Loucy (cell line): ENCODE measurements around the gene ABCA8.

Experiments used
- H2AFZ ChIP-seq: fragments of 200-600 bp; sonication (generic); 2 replicates; pipeline ENCODE4 v1.6.0; 2016; ENCODE audit warnings: antibody characterized with exemption, mild to moderate bottlenecking, low read length, moderate library complexity
- H3F3A ChIP-seq: fragments of 200-600 bp; 2 replicates; pipeline ENCODE4 v1.6.0; 2016; ENCODE audit warnings: antibody characterized with exemption, low read depth, mild to moderate bottlenecking
- H3K27me3 ChIP-seq: fragments of 200-600 bp; sonication (generic); 2 replicates; pipeline ENCODE4 v1.6.1; 2014; ENCODE audit warnings: low read length, mild to moderate bottlenecking; ENCODE audit not compliant: insufficient read depth, poor library complexity, severe bottlenecking
- H3K36me3 ChIP-seq: fragments of 200-600 bp; sonication (generic); 2 replicates; pipeline ENCODE4 v1.6.1; 2016; ENCODE audit warnings: low read length; ENCODE audit not compliant: insufficient read depth
- H3K4me1 ChIP-seq: fragments of 200-600 bp; sonication (generic); 2 replicates; pipeline ENCODE4 v1.5.1; 2014; ENCODE audit warnings: low read length, mild to moderate bottlenecking; ENCODE audit not compliant: insufficient read depth, poor library complexity, severe bottlenecking
- H3K4me2 ChIP-seq: fragments of 200-600 bp; sonication (generic); 2 replicates; pipeline ENCODE4 v1.6.0; 2014; ENCODE audit warnings: antibody characterized with exemption, low read length, low read depth, mild to moderate bottlenecking; ENCODE audit not compliant: poor library complexity, severe bottlenecking
- H3K4me3 ChIP-seq: fragments of 200-600 bp; sonication (generic); 2 replicates; pipeline ENCODE4 v1.5.1; 2014; ENCODE audit warnings: low read length, mild to moderate bottlenecking, mixed read lengths; ENCODE audit not compliant: poor library complexity, severe bottlenecking
- H3K79me2 ChIP-seq: fragments of 200-600 bp; sonication (generic); 2 replicates; pipeline ENCODE4 v1.6.1; 2014; ENCODE audit warnings: low read length; ENCODE audit not compliant: insufficient read depth
- H3K9ac ChIP-seq: fragments of 200-600 bp; sonication (generic); 2 replicates; pipeline ENCODE4 v1.6.0; 2014; ENCODE audit warnings: mild to moderate bottlenecking, low read depth, low read length, moderate library complexity; ENCODE audit not compliant: poor library complexity, severe bottlenecking
- H3K9me2 ChIP-seq: fragments of 200-600 bp; sonication (generic); replicated peaks from 2 replicates; pipeline ENCODE4 v1.6.1; 2016; ENCODE audit warnings: low read depth, low read length, mixed read lengths
- H3K9me3 ChIP-seq: fragments of 200-600 bp; sonication (generic); 2 replicates; pipeline ENCODE4 v1.6.1; 2014; ENCODE audit warnings: mild to moderate bottlenecking, antibody characterized with exemption, low read length, low read depth; ENCODE audit not compliant: insufficient read depth
- H4K20me1 ChIP-seq: fragments of 200-600 bp; sonication (generic); 2 replicates; pipeline ENCODE4 v1.6.0; 2014; ENCODE audit warnings: antibody characterized with exemption, low read length, mild to moderate bottlenecking; ENCODE audit not compliant: insufficient read depth, poor library complexity, severe bottlenecking
- EZH2phosphoT487 ChIP-seq: fragments of 200-600 bp; IDR thresholded peaks from 2 replicates; pipeline ENCODE4 v1.6.1; 2018; ENCODE audit warnings: antibody characterized with exemption, mild to moderate bottlenecking, moderate library complexity, borderline replicate concordance
- TF ChIP-seq, protein P1 (sequence below): fragments of 200-600 bp; sonication (generic); conservative IDR thresholded peaks from 2 replicates; pipeline ENCODE4 v1.5.1; 2014; ENCODE audit warnings: mild to moderate bottlenecking, antibody characterized with exemption, low read length

The ABCA8 gene

DNA sequence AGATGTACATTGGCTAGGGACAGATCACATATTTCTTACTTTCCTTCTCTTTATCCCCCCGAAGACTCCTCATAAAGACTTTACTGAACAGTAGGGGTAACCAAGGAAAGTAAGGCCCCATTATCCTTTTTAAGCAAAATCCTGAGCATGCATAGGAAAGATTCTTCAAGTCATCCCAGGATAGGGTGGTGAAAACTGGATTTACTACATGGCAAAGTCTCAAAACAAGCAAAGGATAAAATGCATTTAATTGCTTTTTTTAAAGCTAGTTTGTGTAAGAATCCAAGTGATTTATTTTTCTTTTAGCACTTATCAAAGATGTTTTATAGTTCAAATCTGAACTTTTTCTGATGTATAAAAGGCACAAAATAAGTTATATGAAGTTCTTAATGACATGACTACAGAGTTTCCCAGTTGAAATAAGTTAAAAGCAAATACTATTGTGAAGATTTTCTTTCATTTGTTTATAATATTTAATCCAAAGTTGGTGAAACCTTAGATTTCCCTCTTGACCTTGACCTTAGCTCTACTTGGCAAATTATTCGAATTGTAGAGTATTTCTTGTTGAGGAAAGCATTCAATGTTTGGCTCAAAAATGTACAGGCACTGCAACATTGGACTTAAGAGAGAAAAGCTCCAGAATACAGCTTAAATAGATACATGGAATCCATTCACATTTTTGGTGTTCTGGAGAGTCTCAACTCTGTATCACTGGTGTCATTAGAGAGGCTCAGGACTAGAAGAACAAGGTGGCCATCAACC, 104.3 kb downstream of the ABCA8 start:
- no peak overlapping the region for H3K9ac ChIP-seq
- H3K36me3 ChIP-seq, result no peaks in the 10 kb centered on the region
- H3K9me3 ChIP-seq, result no peaks in the 10 kb centered on the region
- H2AFZ ChIP-seq, result no peak overlapping the region
- no peak overlapping the region for H3K4me3 ChIP-seq
- TF ChIP-seq EZH2phosphoT487, result no peak
- TF ChIP-seq, protein P1, sequence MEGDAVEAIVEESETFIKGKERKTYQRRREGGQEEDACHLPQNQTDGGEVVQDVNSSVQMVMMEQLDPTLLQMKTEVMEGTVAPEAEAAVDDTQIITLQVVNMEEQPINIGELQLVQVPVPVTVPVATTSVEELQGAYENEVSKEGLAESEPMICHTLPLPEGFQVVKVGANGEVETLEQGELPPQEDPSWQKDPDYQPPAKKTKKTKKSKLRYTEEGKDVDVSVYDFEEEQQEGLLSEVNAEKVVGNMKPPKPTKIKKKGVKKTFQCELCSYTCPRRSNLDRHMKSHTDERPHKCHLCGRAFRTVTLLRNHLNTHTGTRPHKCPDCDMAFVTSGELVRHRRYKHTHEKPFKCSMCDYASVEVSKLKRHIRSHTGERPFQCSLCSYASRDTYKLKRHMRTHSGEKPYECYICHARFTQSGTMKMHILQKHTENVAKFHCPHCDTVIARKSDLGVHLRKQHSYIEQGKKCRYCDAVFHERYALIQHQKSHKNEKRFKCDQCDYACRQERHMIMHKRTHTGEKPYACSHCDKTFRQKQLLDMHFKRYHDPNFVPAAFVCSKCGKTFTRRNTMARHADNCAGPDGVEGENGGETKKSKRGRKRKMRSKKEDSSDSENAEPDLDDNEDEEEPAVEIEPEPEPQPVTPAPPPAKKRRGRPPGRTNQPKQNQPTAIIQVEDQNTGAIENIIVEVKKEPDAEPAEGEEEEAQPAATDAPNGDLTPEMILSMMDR, result no peak
- no peaks in the 10 kb centered on the region for H3K79me2 ChIP-seq
- H3K27me3 ChIP-seq, result no peaks in the 10 kb centered on the region
- H3K9me2 ChIP-seq, result no peaks in the 10 kb centered on the region
- no peak overlapping the region for H3K4me2 ChIP-seq
- no peaks in the 10 kb centered on the region for H3K4me1 ChIP-seq
- H4K20me1 ChIP-seq, result no peaks in the 10 kb centered on the region
- no peaks in the 10 kb centered on the region for H3F3A ChIP-seq

DNA sequence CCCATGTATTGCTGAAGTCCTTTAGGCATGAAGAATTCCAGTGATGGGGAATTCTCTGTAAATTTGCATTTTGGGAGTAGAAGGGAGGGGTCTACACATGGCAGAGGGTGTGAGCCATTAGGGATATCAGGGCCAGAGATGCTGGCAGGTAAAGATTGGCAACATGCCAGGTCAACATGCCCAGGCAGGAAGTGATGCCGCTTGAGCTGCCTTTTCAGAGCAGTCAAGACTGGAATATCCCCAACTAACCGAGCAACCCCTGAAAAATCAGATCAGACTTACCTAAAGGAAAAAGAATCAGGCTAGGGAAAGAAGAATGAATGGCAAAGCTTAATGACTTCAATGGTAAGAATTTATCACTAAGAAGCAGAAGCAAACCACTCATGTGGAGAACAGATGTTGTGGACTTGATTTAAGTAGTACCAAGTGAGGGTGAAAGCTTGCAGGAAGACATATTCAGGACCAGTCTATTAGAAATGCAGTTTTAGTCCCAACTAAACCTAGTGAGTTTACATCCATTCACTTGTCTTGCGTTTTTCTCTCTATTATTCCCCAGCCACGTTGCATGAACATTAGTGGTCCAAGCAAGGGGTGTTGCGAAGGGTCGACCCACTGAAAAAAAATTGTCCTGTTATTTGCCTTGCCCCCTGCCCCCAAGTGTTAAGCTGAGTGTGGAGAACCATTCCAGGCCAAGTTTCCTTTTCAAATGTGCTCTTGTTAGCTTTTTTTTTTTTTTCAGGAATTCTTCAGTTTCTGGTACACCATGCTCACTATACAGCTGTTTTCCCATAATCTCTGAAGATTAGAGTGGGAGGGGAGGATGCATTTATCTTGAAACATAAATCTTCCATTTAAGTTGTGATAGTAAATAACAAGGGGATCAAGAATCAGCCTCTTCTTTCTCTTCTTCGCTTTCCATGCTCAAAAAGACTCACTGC, 105.2 kb downstream of the ABCA8 start:
- Histone ChIP-seq H3K9me2 (no peaks in the 10 kb centered on the region), H3K9me3 (no peaks in the 10 kb centered on the region), H3K4me3 (no peak overlapping the region), H4K20me1 (no peaks in the 10 kb centered on the region), H2AFZ (no peak overlapping the region), H3K9ac (no peak overlapping the region), H3K4me1 (no peaks in the 10 kb centered on the region), H3K79me2 (no peaks in the 10 kb centered on the region), H3K4me2 (no peak overlapping the region), H3F3A (no peaks in the 10 kb centered on the region), H3K36me3 (no peaks in the 10 kb centered on the region), H3K27me3 (no peaks in the 10 kb centered on the region)
- TF ChIP-seq EZH2phosphoT487, result no peak
- TF ChIP-seq, protein P1, result no peak

DNA sequence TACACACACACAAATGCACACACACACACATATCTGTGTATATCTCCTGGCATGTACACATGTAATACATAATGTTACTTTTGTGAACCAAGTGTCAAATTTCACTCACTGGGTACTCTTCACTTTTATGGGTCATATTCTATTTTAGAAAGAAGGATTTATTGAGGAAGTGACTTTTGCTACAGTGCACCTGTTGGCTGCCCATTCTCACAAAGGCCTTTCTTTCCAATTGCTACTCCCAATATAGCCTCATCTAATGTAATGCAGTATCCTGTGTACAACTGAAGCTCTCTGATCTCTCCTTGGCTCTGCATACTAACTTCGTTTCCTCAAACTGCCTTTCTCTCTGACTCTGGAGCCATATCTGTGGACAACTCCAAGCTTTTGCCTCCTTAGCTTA, 107.5 kb downstream of the ABCA8 start:
- H3K9me2 ChIP-seq, result no peaks in the 10 kb centered on the region
- no peaks in the 10 kb centered on the region for H3K79me2 ChIP-seq
- H3K9me3 ChIP-seq, result no peaks in the 10 kb centered on the region
- TF ChIP-seq, protein P1, result no peak
- no peak for TF ChIP-seq EZH2phosphoT487
- H3K4me3 ChIP-seq, result no peak overlapping the region
- no peak overlapping the region for H2AFZ ChIP-seq
- H3K36me3 ChIP-seq, result no peaks in the 10 kb centered on the region
- no peaks in the 10 kb centered on the region for H3K4me1 ChIP-seq
- H4K20me1 ChIP-seq, result no peaks in the 10 kb centered on the region
- H3K27me3 ChIP-seq, result no peaks in the 10 kb centered on the region
- no peak overlapping the region for H3K4me2 ChIP-seq
- H3K9ac ChIP-seq, result no peak overlapping the region
- H3F3A ChIP-seq, result no peaks in the 10 kb centered on the region
